ENCODE measurements around the gene NUDT22.

Gene NUDT22

GRCh38 chr11:64206457-64207255, 19.4 kb upstream of the NUDT22 start, which contains the start of gene FERMT3:
Gene FERMT3 (plus strand): TSS chr11:64206721. CDS start chr11:64207365, 644 bp downstream.
- DNase-seq (ENCODE audit: low read depth in 2 of 2) = peak in 1 of 2 donors; percentile 56

- peak; percentile 69 to 77 for DNase-seq (ENCODE audit: low read depth in 2 of 2)
Observed at GRCh38 chr11:64207256-64208085, 18.6 kb upstream of the NUDT22 start.

- no peak for DNase-seq (ENCODE audit: low read depth in 2 of 2)
Observed at GRCh38 chr11:64208086-64208795, 17.8 kb upstream of the NUDT22 start.

- no peak for DNase-seq (ENCODE audit: low read depth in 2 of 2)
Observed at GRCh38 chr11:64208796-64209562, 17.1 kb upstream of the NUDT22 start.

GRCh38 chr11:64209563-64209843, 16.6 kb upstream of the NUDT22 start:
- no peak for DNase-seq (ENCODE audit: low read depth in 2 of 2)

GRCh38 chr11:64210301-64211020, 15.6 kb upstream of the NUDT22 start:
- no peak for DNase-seq (ENCODE audit: low read depth in 2 of 2)

- no peak for DNase-seq (ENCODE audit: low read depth in 2 of 2)
Observed at GRCh38 chr11:64211181-64211872, 14.7 kb upstream of the NUDT22 start.

- DNase-seq (ENCODE audit: low read depth in 2 of 2) = no peak
Observed at GRCh38 chr11:64216879-64217278, 9.2 kb upstream of the NUDT22 start.

GRCh38 chr11:64218628-64219353, 7.3 kb upstream of the NUDT22 start:
- DNase-seq (ENCODE audit: low read depth in 2 of 2) = no peak

GRCh38 chr11:64219354-64219684, 6.8 kb upstream of the NUDT22 start:
- DNase-seq (ENCODE audit: low read depth in 2 of 2) = no peak

- DNase-seq (ENCODE audit: low read depth in 2 of 2) = no peak
Observed at GRCh38 chr11:64219755-64220154, 6.3 kb upstream of the NUDT22 start.

GRCh38 chr11:64220271-64220670, 5.8 kb upstream of the NUDT22 start:
- no peak for DNase-seq (ENCODE audit: low read depth in 2 of 2)

- DNase-seq (ENCODE audit: low read depth in 2 of 2) = no peak
Observed at GRCh38 chr11:64220798-64221197, 5.3 kb upstream of the NUDT22 start.

- DNase-seq (ENCODE audit: low read depth in 2 of 2) = no peak
Observed at GRCh38 chr11:64222651-64223000, 3.4 kb upstream of the NUDT22 start.

- no peak for DNase-seq (ENCODE audit: low read depth in 2 of 2)
Observed at GRCh38 chr11:64223001-64223651, 2.9 kb upstream of the NUDT22 start.

- no peak for DNase-seq (ENCODE audit: low read depth in 2 of 2)
Observed at GRCh38 chr11:64224151-64224890, 1.8 kb upstream of the NUDT22 start.

- DNase-seq (ENCODE audit: low read depth in 2 of 2) = no peak
Observed at GRCh38 chr11:64224891-64225607, 1.0 kb upstream of the NUDT22 start.

GRCh38 chr11:64226507-64227051, 505 bp downstream of the NUDT22 start:
- DNase-seq (ENCODE audit: low read depth in 2 of 2) = no peak
